Hematopoietic multipotent progenitor cell treated with erythropoietin and hydrocortisone succinate and interleukin-3 and kit ligand, for 8 days (in vitro differentiated cells): Measurements from ENCODE around the gene ROBO1.
"Not testable (repeated sequence)": the region's sequence is repeated elsewhere in the genome, so short reads cannot be mapped to it uniquely, and the experiment has no call there.

Experiments used
- DNase-seq: peaks from one replicate; pipeline ENCODE4 v3.0.0-alpha.2; 2015

Gene ROBO1

GRCh38 chr3:79543218-79543982 is 224.4 kb downstream of the ROBO1 start:
- no peak for DNase-seq

GRCh38 chr3:79534727-79535126 is 233.1 kb downstream of the ROBO1 start:
- no peak for DNase-seq

GRCh38 chr3:79531566-79532295 is 236.1 kb downstream of the ROBO1 start:
- no peak for DNase-seq

GRCh38 chr3:79521221-79521848 is 246.5 kb downstream of the ROBO1 start:
- peak; percentile 49 for DNase-seq

- peak; percentile 13 for DNase-seq
These were observed 249.9 kb downstream of the ROBO1 start for GRCh38 chr3:79517766-79518413.

GRCh38 chr3:79516795-79517194 is 251.0 kb downstream of the ROBO1 start:
- DNase-seq: no peak

- DNase-seq: no peak
These were observed 252.7 kb downstream of the ROBO1 start for GRCh38 chr3:79515072-79515471.

GRCh38 chr3:79514069-79514468 is 253.7 kb downstream of the ROBO1 start:
- no peak for DNase-seq

- no peak for DNase-seq
These were observed 261.0 kb downstream of the ROBO1 start for GRCh38 chr3:79506751-79507150.

GRCh38 chr3:79502216-79502681 is 265.5 kb downstream of the ROBO1 start:
- not testable (repeated sequence) for DNase-seq

GRCh38 chr3:79497447-79498111 is 270.2 kb downstream of the ROBO1 start:
- peak; percentile 38 for DNase-seq

GRCh38 chr3:79491029-79491641 is 276.7 kb downstream of the ROBO1 start:
- DNase-seq: no peak

- no peak for DNase-seq
These were observed 277.4 kb downstream of the ROBO1 start for GRCh38 chr3:79490165-79491028.

- no peak for DNase-seq
These were observed 279.4 kb downstream of the ROBO1 start for GRCh38 chr3:79488407-79488806.

- no peak for DNase-seq
These were observed 287.1 kb downstream of the ROBO1 start for GRCh38 chr3:79480746-79481145.

GRCh38 chr3:79478620-79479019 is 289.2 kb downstream of the ROBO1 start:
- no peak for DNase-seq

GRCh38 chr3:79477242-79477641 is 290.6 kb downstream of the ROBO1 start:
- no peak for DNase-seq

GRCh38 chr3:79473993-79474392 is 293.8 kb downstream of the ROBO1 start:
- DNase-seq: no peak

- DNase-seq: no peak
These were observed 300.1 kb downstream of the ROBO1 start for GRCh38 chr3:79467721-79468120.

GRCh38 chr3:79461129-79461792 is 306.5 kb downstream of the ROBO1 start:
- DNase-seq: no peak

GRCh38 chr3:79453600-79453999 is 314.2 kb downstream of the ROBO1 start:
- no peak for DNase-seq
